ENCODE results near the gene MYO15A.

MYO15A gene, protein sequence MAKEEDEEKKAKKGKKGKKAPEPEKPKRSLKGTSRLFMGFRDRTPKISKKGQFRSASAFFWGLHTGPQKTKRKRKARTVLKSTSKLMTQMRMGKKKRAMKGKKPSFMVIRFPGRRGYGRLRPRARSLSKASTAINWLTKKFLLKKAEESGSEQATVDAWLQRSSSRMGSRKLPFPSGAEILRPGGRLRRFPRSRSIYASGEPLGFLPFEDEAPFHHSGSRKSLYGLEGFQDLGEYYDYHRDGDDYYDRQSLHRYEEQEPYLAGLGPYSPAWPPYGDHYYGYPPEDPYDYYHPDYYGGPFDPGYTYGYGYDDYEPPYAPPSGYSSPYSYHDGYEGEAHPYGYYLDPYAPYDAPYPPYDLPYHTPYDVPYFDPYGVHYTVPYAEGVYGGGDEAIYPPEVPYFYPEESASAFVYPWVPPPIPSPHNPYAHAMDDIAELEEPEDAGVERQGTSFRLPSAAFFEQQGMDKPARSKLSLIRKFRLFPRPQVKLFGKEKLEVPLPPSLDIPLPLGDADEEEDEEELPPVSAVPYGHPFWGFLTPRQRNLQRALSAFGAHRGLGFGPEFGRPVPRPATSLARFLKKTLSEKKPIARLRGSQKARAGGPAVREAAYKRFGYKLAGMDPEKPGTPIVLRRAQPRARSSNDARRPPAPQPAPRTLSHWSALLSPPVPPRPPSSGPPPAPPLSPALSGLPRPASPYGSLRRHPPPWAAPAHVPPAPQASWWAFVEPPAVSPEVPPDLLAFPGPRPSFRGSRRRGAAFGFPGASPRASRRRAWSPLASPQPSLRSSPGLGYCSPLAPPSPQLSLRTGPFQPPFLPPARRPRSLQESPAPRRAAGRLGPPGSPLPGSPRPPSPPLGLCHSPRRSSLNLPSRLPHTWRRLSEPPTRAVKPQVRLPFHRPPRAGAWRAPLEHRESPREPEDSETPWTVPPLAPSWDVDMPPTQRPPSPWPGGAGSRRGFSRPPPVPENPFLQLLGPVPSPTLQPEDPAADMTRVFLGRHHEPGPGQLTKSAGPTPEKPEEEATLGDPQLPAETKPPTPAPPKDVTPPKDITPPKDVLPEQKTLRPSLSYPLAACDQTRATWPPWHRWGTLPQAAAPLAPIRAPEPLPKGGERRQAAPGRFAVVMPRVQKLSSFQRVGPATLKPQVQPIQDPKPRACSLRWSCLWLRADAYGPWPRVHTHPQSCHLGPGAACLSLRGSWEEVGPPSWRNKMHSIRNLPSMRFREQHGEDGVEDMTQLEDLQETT (N-terminal part only)

DNA sequence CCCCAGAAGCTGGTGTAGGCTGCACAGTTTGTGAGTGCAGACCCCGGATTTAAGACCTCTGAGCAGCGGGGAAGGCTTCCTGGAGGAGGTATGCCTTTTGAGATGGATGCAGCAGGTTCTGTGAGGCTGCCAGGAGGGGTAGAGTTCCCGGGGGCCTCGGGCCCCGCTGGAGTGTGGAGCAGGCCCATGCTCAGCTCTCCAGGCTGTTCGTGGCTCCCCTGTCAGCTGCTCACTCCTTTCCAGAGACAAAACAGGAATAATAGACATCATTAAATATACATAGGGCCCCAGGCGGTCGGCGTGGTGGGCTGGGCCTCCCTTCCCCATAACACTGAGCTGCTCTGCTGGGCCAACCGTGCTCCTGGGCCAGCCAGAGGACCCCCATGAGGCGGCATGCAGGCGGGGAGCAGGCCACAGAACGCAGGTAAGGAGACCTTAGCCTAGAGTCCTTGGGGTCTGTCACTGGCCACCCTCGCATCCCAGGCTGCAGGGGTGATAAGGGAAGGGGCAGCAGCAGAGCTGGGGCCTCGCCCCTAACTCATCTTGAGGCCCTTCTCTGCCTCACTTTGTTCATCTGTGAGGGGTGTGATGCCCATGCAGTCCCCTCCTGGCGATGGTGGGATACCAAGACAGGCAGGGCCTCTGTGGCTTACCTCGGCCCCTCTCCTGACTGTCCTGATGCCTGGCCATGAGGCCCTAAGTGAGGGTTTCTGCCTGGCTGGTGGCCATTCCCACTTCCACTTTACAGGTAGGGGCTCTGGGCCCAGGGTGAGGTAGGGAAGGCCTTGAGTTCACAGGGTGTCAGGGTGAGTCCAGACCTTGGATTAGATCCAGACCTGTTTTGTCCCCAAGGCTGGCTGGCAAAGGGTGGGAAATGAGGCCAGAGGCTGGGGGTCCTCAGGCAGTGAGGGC lies at the start of gene MYO15A:
MYO15A (plus strand) TSS at position 356 of the 912 bp plus-strand sequence. CDS start 10,045 bp downstream, outside the sequence.
- DNase-seq, result no peak

DNA sequence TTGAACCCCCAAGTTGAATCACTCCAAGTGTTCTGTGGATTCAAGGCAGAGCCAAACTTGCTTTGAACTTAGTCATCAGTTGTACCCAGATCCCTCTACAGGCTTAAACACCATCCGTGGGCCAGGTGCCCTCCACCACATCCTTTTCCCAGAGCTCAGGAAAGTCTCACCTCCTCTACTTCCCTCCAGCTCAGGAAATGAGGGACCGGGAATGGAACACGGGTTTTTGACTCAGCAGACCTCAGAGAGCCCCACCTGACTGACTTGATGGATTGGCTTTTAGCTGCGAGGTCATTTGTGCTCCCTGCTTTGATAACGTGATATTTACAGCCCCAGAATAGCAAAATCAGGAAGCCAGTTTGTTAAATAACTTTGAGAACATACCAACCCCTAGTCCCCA lies 49.3 kb upstream of the MYO15A start:
- DNase-seq, result no peak

DNA sequence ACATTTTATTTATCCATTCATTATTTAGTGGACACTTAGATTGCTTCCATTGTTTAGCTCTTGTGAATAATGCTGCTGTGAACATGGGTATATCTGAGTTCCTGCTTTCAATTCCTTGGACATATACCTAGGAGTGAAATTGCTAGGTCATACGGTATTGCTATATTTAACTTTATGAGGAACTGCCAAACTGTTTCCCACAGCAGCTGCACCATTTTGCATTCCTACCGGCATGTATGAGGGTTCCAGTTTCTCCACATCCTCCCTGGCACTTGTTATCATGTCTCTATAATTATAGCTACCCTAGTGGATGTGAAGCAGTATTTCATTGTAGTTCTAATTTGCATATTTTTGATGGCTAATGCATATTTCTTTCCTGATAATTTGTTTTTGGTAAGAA lies 44.5 kb upstream of the MYO15A start:
- no peak for DNase-seq

- no peak for DNase-seq
These were observed 43.0 kb upstream of the MYO15A start for GRCh38 chr17:18065546-18065945.

DNA sequence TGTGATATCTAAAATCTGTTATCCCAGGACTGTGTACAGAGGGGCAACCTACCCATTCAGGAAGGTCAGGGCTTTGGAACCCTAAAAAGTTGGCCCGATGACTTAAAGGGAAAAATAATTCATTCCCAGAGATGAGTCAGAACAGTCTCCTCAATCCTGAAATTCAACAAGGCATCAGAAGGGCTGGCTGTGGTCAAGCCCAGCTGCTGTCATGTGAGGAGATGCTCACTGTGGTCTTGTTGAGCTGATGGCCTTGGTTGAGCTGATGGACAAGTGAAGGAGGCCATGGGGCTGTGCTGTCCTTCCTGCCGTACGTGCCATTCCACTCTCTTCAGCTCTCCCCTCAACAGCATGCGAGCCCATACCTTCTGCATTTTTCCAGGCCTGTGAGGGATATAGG lies 41.7 kb upstream of the MYO15A start:
- DNase-seq, result no peak

GRCh38 chr17:18069101-18069500 lies 39.5 kb upstream of the MYO15A start:
- DNase-seq, result no peak

DNA sequence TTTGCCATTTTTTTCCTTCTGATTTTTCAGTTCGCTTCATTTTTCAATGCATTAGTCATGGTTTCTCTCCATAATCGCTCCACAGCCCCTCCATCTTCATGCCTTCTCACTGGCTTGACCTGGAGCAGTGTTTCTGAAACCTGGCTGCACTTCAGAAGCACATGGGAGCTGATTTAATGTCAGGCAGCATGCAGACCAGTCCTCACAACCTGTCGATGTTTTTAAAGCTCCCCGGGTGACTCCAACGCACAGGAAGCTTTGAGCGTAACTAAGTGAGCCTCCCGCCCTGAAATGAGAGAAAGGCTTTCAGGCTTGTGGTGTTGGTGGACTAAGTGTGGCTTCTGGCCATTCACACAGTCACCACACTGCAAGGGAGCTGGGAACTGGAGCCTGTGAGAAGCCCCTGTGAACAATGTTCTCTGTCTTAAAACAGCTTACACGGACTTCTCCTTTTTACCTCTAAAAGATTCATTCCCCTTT lies 37.7 kb upstream of the MYO15A start:
- peak; percentile 21 for DNase-seq

GRCh38 chr17:18071751-18072150 lies 36.8 kb upstream of the MYO15A start:
- DNase-seq, result no peak

DNA sequence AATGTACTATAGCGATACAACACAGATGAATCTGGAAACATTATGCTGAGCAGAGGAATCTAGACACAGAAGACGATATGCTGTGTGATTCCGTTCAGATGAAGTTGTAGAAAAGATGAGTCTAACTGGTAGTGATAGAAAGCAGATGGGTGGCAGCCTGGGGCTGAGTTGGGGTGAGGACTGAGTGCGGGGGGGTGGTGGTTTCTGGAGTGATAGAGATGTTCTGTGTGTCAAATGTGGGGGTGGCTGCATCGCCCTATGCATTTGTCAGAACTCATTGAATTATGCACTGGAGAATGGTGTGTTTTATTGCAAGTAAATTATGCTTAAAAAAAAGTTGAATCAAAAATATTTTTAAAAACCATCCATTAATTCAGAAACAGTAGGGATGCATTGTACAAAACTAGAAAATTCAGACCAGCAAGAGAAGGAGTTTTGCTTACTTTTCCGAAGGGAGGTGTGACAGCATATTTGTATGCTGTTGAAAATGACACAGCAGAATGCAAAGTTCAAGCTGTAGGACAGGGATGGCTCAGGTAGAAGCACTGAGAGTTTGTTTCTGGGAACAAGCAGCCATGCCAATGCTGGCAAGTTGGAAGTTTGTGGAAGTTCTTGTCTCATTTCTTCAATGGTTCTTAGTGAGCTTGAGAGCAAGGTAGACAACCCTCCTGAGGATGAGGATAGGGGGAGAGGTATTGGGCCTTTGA lies 33.8 kb upstream of the MYO15A start:
- DNase-seq, result no peak

GRCh38 chr17:18076936-18077335 lies 31.6 kb upstream of the MYO15A start:
- no peak for DNase-seq

- DNase-seq, result no peak
These were observed 29.0 kb upstream of the MYO15A start for GRCh38 chr17:18079543-18079942.

DNA sequence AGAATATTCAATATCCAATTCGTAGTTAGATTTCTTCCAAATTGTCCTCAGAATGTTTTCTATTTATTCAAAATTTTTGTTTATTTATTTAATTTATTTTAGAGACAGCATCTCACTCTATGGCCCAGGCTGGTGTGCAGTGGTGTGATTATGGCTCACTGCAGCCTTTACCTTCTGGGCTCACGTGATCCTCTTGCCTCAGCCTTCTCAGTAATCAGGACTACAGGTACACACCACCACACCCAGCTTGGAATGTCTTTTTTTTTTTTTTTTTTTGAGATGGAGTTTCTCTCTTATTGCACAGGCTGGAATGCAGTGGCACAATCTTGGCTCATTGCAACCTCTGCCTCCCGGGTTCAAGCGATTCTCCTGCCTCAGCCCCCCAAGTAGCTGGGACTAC lies 24.3 kb upstream of the MYO15A start:
- DNase-seq, result no peak

DNA sequence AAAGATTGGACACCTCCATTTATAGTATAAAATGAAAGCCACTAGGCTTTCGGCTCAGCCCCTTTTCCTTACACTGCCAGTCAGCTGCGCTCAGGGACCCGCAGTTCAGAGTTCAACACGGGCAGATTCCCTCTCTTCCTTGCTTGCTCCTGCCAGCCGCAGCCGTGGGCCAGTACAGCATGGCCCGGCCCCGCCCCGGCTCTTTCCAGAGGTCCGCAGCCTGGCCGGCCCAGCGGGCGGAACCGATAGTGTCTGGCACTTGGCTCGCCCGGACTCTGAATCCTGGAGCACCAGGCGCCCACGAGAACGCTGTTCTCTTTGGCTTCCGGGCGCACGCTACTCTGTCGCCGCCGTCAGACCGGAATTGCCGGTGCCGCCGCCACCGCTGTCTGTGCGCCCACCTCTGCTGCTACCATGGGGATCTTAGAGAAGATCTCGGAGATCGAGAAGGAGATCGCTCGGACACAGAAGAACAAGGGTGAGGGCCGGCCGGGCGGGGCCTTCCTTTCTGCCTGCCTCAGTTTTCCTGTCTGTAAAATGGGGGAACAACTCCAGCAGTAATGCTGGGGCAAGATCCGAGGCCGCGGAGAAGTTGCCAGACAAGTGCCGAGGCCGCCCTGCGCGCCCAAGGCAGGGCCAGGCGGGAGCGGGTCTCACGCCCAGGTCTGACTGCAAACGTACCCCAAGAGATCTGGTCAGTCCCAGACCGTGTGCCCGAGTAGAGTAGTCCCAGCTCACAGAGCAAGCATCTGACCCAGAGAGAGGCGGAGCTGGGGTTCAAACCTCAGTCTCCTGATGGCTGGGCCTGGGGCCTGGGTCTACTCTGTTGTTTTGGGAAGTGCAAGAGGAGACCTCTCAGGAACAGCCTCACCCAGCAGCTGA lies 20.7 kb upstream of the MYO15A start, which contains the start of gene DRG2:
DRG2 (plus strand) TSS at position 339 of the 882 bp plus-strand sequence; CDS start at position 415, 76 bp downstream.
- peak; percentile 82 for DNase-seq

DNA sequence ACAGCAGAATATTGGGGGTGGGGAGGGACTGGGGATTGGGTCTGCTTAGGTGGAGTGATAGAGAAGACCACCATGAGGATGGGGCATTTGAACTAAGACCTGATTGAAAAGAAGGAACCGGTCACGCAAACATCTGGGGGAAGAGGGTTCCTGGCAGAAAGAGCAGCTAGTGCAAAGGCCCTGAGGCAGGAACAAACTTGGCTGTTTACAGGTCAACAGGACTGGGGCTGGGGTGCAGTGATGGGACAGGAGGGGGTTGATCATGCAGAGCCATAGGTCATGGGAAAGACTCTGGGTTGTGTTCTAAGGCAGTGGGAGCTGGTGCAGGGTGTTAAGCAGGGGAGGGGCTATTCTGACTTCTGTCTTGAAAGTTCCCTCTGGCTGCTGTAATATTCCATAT lies 18.9 kb upstream of the MYO15A start:
- no peak for DNase-seq

GRCh38 chr17:18093616-18094408 lies 14.7 kb upstream of the MYO15A start:
- DNase-seq, result no peak

GRCh38 chr17:18094409-18094807 lies 14.1 kb upstream of the MYO15A start:
- no peak for DNase-seq

DNA sequence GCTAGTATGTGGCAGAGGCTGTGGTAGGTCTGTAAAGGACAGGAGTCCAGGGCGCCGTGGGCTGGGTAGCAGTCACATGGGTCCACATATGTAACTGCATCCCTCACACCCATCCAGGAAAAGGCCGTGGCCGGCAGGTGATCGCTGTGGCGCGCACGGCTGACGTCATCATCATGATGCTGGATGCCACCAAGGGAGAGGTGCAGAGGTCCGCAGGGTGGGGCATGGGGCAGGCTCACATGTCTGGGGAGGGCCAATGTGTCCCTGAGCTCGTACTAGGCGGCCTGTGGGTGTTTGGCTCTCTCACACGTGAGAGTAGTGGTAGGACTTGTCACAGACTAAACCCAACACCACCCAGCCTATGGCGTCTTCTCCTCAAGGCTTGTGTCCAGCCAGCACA lies 9.0 kb upstream of the MYO15A start:
- DNase-seq, result no peak

DNA sequence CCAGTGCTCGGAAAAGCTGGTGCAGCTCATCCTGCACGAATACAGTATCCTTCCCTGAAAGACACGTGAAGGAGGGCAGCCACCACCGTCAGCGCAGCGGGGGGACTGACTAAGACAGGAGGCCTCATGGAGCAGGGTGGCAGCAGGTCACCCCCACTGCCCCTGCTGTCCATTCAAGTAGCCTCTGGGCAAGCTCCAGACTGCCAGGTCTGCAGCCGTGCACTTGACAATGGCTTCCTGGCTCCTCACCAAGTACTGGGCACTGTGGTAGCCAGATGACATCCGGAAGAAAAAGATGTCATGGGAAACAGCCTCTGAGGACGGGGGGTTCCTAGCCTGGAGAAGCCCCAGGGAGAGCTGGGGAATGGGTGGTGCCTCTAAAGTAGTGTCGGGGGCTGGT lies 7.9 kb upstream of the MYO15A start:
- no peak for DNase-seq

DNA sequence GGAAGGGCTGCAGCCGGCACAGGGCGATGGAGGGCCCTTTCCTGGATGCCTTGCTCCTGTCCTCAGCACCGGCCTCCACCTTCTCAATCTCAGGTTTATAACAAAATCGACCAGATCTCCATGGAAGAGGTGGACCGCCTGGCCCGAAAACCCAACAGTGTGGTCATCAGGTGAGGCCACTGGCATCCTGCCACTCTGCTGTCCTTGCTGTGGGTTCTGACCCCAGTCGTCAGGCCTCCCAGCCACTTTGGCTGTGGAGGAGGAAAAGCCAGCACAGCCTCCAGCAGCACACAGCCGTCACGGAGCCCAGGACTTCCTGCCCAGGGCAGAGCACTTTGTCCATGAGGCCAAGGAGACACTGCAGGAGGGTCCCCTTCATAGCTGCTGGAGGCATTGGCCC lies 6.7 kb upstream of the MYO15A start:
- DNase-seq, result no peak
